Neutrophil (primary cell): ENCODE results near the gene PADI6.

ENCODE experiments used
- H3K27ac ChIP-seq: fragments of 200-600 bp; sonication (generic); 2 replicates; pipeline ENCODE4 v1.5.1; 2016; ENCODE audit warnings: mild to moderate bottlenecking, moderate library complexity
- H3K27me3 ChIP-seq: fragments of 200-600 bp; sonication (generic); 2 replicates; pipeline ENCODE4 v1.6.0; 2016; ENCODE audit warnings: mild to moderate bottlenecking
- H3K36me3 ChIP-seq: fragments of 200-600 bp; sonication (generic); 2 replicates; pipeline ENCODE4 v1.5.1; 2017
- H3K4me1 ChIP-seq, 2 experiments: fragments of 200-600 bp in 1 of 2; sonication (generic) in 1 of 2; 1 replicate in 1 of 2; 2 replicates in 1 of 2; pipeline versions ENCODE4 v1.5.1 to v1.6.1; 2013 to 2016; ENCODE audit warnings: low read depth in 1 of 2, low read length in 1 of 2, mild to moderate bottlenecking in 1 of 2, moderate library complexity in 1 of 2; ENCODE audit not compliant: control insufficient read depth in 1 of 2, insufficient read depth in 1 of 2
- H3K4me3 ChIP-seq, 2 experiments: fragments of 200-600 bp in 1 of 2; sonication (generic) in 1 of 2; 1 replicate in 1 of 2; 2 replicates in 1 of 2; pipeline ENCODE4 v1.5.1; 2013 to 2016; ENCODE audit warnings: low read depth in 1 of 2, low read length in 1 of 2, mild to moderate bottlenecking in 1 of 2, moderate library complexity in 1 of 2
- H3K9me3 ChIP-seq: fragments of 200-600 bp; sonication (generic); 2 replicates; pipeline ENCODE4 v1.5.1; 2016
- TF ChIP-seq, protein P1 (sequence below): fragments of 200-600 bp; sonication (generic); IDR thresholded peaks from 2 replicates; pipeline ENCODE4 v1.5.1; 2016; ENCODE audit warnings: antibody characterized with exemption

PADI6 gene

DNA sequence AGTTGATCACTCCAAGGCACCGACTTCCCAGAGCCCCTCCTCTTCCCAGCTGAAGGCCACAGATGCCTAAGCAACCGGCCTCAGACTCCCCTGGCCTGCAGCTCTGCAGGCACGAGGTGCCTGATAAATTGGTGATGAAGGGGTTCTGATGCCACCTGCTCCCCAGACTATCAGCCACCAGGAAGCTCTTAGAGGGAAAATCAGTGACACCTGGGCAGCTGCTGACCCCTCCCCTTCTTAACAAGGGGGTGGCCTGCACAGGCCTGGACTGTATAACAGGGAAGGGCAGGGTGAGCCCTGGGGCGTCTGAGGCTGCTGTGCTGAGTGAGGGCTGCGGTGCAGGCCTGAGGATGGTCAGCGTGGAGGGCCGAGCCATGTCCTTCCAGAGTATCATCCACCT is at the start of gene PADI6:
PADI6 (plus strand) TSS at position 301 of the 400 bp plus-strand sequence; CDS start at position 351, 50 bp downstream.
- Histone ChIP-seq H3K9me3 (no peaks in the 10 kb centered on the region), H3K36me3 (no peaks in the 10 kb centered on the region)

DNA sequence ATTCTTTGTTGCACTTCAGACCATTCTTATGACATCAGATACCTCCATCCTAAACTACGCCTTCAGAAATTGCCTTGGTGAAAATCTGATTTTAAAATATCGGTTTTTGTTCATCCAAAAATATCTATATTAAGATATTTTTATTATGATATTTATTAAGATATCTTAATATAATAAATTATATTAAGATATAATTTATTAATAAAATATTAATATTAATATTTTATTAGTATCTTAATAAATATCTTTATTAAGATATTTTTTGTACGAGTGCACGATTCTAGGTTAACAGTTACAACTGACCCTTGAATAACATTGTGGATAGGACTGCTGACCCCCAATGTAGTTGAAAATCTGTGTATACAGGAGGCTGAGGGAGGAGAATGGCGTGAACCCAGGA is 43.1 kb upstream of the PADI6 start:
- no peak overlapping the region for H3K4me3 ChIP-seq
- no peaks in the 10 kb centered on the region for H3K27me3 ChIP-seq
- TF ChIP-seq, protein P1, sequence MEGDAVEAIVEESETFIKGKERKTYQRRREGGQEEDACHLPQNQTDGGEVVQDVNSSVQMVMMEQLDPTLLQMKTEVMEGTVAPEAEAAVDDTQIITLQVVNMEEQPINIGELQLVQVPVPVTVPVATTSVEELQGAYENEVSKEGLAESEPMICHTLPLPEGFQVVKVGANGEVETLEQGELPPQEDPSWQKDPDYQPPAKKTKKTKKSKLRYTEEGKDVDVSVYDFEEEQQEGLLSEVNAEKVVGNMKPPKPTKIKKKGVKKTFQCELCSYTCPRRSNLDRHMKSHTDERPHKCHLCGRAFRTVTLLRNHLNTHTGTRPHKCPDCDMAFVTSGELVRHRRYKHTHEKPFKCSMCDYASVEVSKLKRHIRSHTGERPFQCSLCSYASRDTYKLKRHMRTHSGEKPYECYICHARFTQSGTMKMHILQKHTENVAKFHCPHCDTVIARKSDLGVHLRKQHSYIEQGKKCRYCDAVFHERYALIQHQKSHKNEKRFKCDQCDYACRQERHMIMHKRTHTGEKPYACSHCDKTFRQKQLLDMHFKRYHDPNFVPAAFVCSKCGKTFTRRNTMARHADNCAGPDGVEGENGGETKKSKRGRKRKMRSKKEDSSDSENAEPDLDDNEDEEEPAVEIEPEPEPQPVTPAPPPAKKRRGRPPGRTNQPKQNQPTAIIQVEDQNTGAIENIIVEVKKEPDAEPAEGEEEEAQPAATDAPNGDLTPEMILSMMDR, result no peak
- H3K4me1 ChIP-seq, result peaks cover 29 to 44% of the 10 kb centered on the region in 2 experiments
- peaks cover 70% of the 10 kb centered on the region for H3K36me3 ChIP-seq
- peak overlapping the region; percentile 52 for H3K27ac ChIP-seq
- H3K9me3 ChIP-seq, result no peaks in the 10 kb centered on the region

More for the DNA sequence above, at the start of gene PADI6:
- TF ChIP-seq, protein P1, result no peak
- peaks cover 3 to 7% of the 10 kb centered on the region in 2 experiments for H3K4me1 ChIP-seq
- H3K27me3 ChIP-seq, result no peaks in the 10 kb centered on the region
- H3K27ac ChIP-seq, result no peak within 1 kb of the TSS
- H3K4me3 ChIP-seq, result no peak within 1 kb of the TSS

DNA sequence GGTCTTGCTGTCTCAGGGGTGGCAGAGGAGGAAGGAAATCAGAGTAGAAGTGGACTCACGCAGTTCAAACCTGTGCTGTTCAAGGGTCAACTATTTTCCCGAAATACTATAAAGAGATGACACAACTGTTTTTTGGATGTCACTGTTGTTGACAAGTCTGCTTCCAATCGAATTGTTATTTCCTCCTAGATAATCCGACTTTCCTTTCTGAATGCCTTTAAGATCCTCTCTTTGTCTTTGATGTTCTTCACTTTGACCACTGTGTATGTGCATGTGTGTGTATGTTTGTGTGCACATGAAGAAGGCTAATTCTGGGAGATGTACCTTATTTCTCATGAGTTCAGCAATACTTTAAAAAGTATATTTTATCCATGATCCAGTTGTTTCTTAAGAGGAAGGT is 42.4 kb upstream of the PADI6 start:
- TF ChIP-seq, protein P1, result no peak
- Histone ChIP-seq H3K36me3 (peaks cover 77% of the 10 kb centered on the region), H3K9me3 (no peaks in the 10 kb centered on the region), H3K27me3 (no peaks in the 10 kb centered on the region), H3K4me1 (peaks cover 27 to 36% of the 10 kb centered on the region in 2 experiments), H3K27ac (peak overlapping the region; percentile 52), H3K4me3 (no peak overlapping the region)

DNA sequence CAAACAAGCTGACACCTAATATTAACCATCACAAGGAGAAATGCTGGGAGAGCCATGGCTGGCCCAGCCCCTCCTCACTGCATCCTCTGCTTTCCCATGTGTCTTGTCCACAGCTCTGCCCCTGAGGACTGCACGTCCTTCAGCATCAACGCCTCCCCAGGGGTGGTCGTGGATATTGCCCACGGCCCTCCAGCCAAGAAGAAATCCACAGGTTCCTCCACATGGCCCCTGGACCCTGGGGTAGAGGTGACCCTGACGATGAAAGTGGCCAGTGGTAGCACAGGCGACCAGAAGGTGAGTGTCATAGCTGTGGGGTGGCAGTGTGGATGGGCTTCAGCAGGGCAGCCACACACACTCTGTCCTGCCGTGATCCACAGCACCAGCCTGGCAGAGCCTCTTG is 41.1 kb upstream of the PADI6 start:
- no peaks in the 10 kb centered on the region for H3K9me3 ChIP-seq
- TF ChIP-seq, protein P1, result no peak
- peak overlapping the region; percentile 52 for H3K27ac ChIP-seq
- peaks cover 19 to 27% of the 10 kb centered on the region in 2 experiments for H3K4me1 ChIP-seq
- peaks cover 90% of the 10 kb centered on the region for H3K36me3 ChIP-seq
- H3K4me3 ChIP-seq, result no peak overlapping the region
- H3K27me3 ChIP-seq, result no peaks in the 10 kb centered on the region

DNA sequence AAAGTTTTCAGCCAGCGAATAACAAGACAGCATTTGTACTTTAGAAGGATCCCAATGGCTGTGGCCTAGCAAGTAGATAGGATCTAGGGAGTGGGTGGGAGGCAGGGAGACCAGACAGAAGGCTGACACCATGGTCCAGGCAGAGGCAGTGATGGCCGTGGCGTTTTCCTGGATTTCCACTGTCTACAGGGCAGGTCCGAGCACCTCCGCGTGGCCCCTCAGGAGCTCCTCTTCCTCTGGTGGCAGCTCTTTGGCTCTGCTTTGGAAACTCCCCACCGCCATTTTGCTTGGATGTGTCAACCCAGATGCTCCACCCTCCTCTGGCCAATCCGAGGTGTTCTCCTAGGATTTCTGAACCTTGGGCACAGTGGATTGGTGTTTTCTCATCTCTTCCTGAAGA is 38.9 kb upstream of the PADI6 start:
- peak overlapping the region; percentile 60 for H3K27ac ChIP-seq
- TF ChIP-seq, protein P1, result no peak

More for the DNA sequence above, 38.9 kb upstream of the PADI6 start:
- H3K27me3 ChIP-seq, result no peaks in the 10 kb centered on the region
- peaks cover 8 to 13% of the 10 kb centered on the region in 2 experiments for H3K4me1 ChIP-seq
- no peaks in the 10 kb centered on the region for H3K9me3 ChIP-seq
- H3K36me3 ChIP-seq, result peaks cover 99% of the 10 kb centered on the region
- no peak overlapping the region for H3K4me3 ChIP-seq
